Measurements from ENCODE around the gene MRPL39.

Gene MRPL39

DNA sequence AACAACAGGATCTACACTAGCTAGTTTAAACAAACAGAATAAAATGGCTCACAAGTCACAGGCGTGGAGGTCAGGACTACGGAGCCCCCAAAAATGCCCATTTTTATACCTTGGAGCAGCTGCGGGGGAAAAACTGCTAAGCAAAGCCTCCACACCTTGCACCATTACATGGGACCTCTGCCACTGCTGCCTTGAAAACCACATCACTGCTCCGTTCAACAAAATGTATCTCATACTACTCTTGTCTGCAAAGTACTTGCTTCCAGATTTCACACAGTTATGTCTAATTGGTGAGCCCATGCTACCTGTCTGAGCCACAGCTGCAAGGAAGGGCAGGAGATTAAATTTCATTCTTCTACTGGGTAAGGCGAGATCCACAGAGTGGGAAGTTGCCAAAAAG lies 24.4 kb downstream of the MRPL39 start:
- TF ChIP-seq, protein P1, sequence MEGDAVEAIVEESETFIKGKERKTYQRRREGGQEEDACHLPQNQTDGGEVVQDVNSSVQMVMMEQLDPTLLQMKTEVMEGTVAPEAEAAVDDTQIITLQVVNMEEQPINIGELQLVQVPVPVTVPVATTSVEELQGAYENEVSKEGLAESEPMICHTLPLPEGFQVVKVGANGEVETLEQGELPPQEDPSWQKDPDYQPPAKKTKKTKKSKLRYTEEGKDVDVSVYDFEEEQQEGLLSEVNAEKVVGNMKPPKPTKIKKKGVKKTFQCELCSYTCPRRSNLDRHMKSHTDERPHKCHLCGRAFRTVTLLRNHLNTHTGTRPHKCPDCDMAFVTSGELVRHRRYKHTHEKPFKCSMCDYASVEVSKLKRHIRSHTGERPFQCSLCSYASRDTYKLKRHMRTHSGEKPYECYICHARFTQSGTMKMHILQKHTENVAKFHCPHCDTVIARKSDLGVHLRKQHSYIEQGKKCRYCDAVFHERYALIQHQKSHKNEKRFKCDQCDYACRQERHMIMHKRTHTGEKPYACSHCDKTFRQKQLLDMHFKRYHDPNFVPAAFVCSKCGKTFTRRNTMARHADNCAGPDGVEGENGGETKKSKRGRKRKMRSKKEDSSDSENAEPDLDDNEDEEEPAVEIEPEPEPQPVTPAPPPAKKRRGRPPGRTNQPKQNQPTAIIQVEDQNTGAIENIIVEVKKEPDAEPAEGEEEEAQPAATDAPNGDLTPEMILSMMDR (IDR thresholded peaks at IDR 0.05; ENCODE audit: unreplicated experiment in 3 of 3) = no peak
- H3K27me3 Mint-ChIP-seq (ENCODE audit: low read depth) = no peaks in the 10 kb centered on the region
- no peak overlapping the region for H3K27ac Mint-ChIP-seq
- H3K9me3 Mint-ChIP-seq = no peaks in the 10 kb centered on the region
- H3K4me1 Mint-ChIP-seq = no peaks in the 10 kb centered on the region
- H3K4me3 Mint-ChIP-seq = no peak overlapping the region
- peaks cover 30% of the 10 kb centered on the region for H3K36me3 Mint-ChIP-seq (ENCODE audit: low read depth)

DNA sequence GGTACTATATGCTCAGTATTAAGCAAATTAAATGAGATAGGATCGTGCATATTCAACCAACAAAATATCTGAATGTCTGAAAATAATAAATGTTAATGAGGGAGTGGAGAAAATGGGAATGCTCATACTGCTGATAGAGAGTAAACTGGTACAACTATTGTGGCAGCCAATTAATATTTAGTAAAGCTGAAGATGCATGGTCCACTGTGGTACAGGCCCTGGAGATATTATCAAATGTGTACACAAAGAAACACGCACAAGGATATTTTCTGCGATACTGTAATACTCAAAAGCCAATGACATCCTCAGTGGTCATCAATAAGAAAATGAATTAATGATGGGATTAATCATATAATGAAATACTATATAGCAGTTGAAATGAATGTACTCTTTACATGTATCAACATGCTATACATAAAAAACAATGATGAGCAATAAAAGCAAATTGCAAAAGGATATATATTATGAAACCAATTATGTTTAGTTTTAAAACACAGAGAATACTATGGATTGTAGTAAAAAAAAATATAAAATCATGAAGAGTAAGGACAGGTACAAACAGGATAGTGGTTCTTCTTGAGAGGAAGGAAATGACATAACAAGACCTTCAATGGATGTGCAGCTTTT lies 25.0 kb downstream of the MRPL39 start:
- TF ChIP-seq, protein P1 (IDR thresholded peaks at IDR 0.05; ENCODE audit: unreplicated experiment in 3 of 3) = no peak
- Mint-ChIP-seq H3K27me3 (ENCODE audit: low read depth) (no peaks in the 10 kb centered on the region), H3K27ac (no peak overlapping the region), H3K36me3 (ENCODE audit: low read depth) (peaks cover 29% of the 10 kb centered on the region), H3K4me1 (no peaks in the 10 kb centered on the region), H3K9me3 (no peaks in the 10 kb centered on the region), H3K4me3 (no peak overlapping the region)

DNA sequence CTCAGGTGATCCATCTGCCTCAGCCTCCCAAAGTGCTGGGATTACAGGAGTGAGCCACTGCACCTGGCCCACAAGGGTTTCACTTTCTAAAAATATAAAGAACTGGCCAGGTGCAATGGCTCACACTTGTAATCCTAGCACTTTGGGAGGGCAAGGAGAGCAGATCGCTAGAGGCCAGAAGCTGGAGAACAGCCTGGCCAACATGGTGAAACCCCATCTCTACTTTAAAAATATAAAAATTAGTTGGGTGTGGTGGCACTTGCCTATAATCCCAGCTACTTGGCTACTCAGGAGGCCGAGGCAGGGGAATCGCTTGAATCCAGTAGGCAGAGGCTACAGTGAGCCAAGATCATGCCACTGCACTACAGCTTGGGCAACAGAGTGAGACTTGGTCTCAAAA lies 25.7 kb downstream of the MRPL39 start:
- Mint-ChIP-seq H3K9me3 (no peaks in the 10 kb centered on the region), H3K27me3 (ENCODE audit: low read depth) (no peaks in the 10 kb centered on the region), H3K36me3 (ENCODE audit: low read depth) (peaks cover 28% of the 10 kb centered on the region), H3K27ac (no peak overlapping the region), H3K4me1 (no peaks in the 10 kb centered on the region), H3K4me3 (no peak overlapping the region)
- TF ChIP-seq, protein P1 (IDR thresholded peaks at IDR 0.05; ENCODE audit: unreplicated experiment in 3 of 3) = no peak

DNA sequence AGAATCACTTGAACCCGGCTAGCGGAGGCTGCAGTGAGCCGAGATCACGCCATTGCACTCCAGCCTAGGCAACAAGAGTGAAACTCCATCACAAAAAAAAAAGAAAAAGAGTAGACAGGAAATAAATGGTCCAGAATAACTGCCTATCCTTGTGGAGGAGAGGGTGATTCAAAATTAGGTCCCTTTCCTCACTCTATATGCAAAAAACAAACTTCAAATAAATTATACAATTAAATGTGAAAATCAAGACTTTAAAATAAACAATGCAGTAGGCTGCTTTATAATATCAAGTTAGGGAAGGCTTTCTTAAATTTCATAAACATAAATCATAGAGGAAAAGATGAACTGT lies 26.4 kb downstream of the MRPL39 start:
- no peaks in the 10 kb centered on the region for H3K9me3 Mint-ChIP-seq
- H3K27ac Mint-ChIP-seq = no peak overlapping the region
- H3K36me3 Mint-ChIP-seq (ENCODE audit: low read depth) = peaks cover 27% of the 10 kb centered on the region
- no peak overlapping the region for H3K4me3 Mint-ChIP-seq
- TF ChIP-seq, protein P1 (IDR thresholded peaks at IDR 0.05; ENCODE audit: unreplicated experiment in 3 of 3) = no peak
- H3K4me1 Mint-ChIP-seq = no peaks in the 10 kb centered on the region
- no peaks in the 10 kb centered on the region for H3K27me3 Mint-ChIP-seq (ENCODE audit: low read depth)

GRCh38 chr21:25579226-25580013 lies 27.9 kb downstream of the MRPL39 start:
- no peak overlapping the region for H3K4me3 Mint-ChIP-seq
- no peaks in the 10 kb centered on the region for H3K27me3 Mint-ChIP-seq (ENCODE audit: low read depth)
- no peaks in the 10 kb centered on the region for H3K4me1 Mint-ChIP-seq
- TF ChIP-seq, protein P1 (IDR thresholded peaks at IDR 0.05; ENCODE audit: unreplicated experiment in 3 of 3) = no peak
- no peak overlapping the region for H3K27ac Mint-ChIP-seq
- peaks cover 27% of the 10 kb centered on the region for H3K36me3 Mint-ChIP-seq (ENCODE audit: low read depth)
- no peaks in the 10 kb centered on the region for H3K9me3 Mint-ChIP-seq
